Mesenchymal stem cell (in vitro differentiated cells and primary cell): Measurements from ENCODE around the gene FOXE3.
A peak's percentile ranks its signal among the peaks of the same experiment; 100 is the strongest.

ENCODE experiments used
- DNase-seq: peaks from one replicate; pipeline ENCODE4 v3.0.0-alpha.2; 2013
- H2AFZ ChIP-seq: one replicate; pipeline ENCODE4 v1.6.1; 2013; ENCODE audit warnings: low read depth, mild to moderate bottlenecking, control low read depth, inconsistent platforms, low read length, moderate library complexity
- H2AK5ac ChIP-seq: 2 replicates; pipeline ENCODE4 v1.6.1; 2013; ENCODE audit warnings: low read length, moderate library complexity, mild to moderate bottlenecking, inconsistent platforms; ENCODE audit not compliant: severe bottlenecking
- H2BK120ac ChIP-seq: one replicate; pipeline ENCODE4 v1.6.1; 2013; ENCODE audit warnings: low read depth, mild to moderate bottlenecking, inconsistent platforms, low read length, moderate library complexity
- H2BK12ac ChIP-seq, 2 experiments: one replicate each; pipeline ENCODE4 v1.6.1; 2013; ENCODE audit warnings: inconsistent platforms in 2 of 2, low read length in 2 of 2, mild to moderate bottlenecking in 2 of 2, moderate library complexity in 2 of 2, control low read depth in 1 of 2
- H2BK15ac ChIP-seq: one replicate; pipeline ENCODE4 v1.6.1; 2013; ENCODE audit warnings: mild to moderate bottlenecking, low read depth, inconsistent platforms; ENCODE audit not compliant: poor library complexity, severe bottlenecking
- H2BK5ac ChIP-seq: 2 replicates; pipeline ENCODE4 v1.6.1; 2013; ENCODE audit warnings: low read depth, mild to moderate bottlenecking, low read length, control low read depth, inconsistent platforms; ENCODE audit not compliant: poor library complexity, severe bottlenecking
- H3K14ac ChIP-seq, 2 experiments: one replicate each; pipeline ENCODE4 v1.6.1; 2013; ENCODE audit warnings: inconsistent platforms in 2 of 2, low read length in 2 of 2, control low read depth in 1 of 2, mild to moderate bottlenecking in 1 of 2, moderate library complexity in 1 of 2
- H3K18ac ChIP-seq, 2 experiments: one replicate each; pipeline ENCODE4 v1.6.1; 2013; ENCODE audit warnings: inconsistent platforms in 2 of 2, low read length in 2 of 2, control low read depth in 1 of 2, low read depth in 1 of 2, mild to moderate bottlenecking in 1 of 2
- H3K23ac ChIP-seq, 2 experiments: one replicate each; pipeline ENCODE4 v1.6.1; 2013; ENCODE audit warnings: inconsistent platforms in 2 of 2, low read length in 2 of 2, mild to moderate bottlenecking in 2 of 2, moderate library complexity in 2 of 2, control low read depth in 1 of 2
- H3K27ac ChIP-seq: 2 replicates; pipeline ENCODE4 v1.5.1; 2013; ENCODE audit warnings: mild to moderate bottlenecking, moderate library complexity, low read length, control low read depth, inconsistent platforms; ENCODE audit not compliant: poor library complexity, severe bottlenecking
- H3K27me3 ChIP-seq, 2 experiments: 2 replicates each; pipeline versions ENCODE4 v1.6.1 to v1.7.0; 2013; ENCODE audit warnings: low read length in 2 of 2, mild to moderate bottlenecking in 2 of 2, moderate library complexity in 2 of 2, control low read depth in 1 of 2, inconsistent platforms in 1 of 2; ENCODE audit not compliant: control insufficient read depth in 1 of 2, insufficient read depth in 1 of 2
- H3K36me3 ChIP-seq, 2 experiments: 2 replicates each; pipeline versions ENCODE4 v1.6.1 to v1.7.0; 2013; ENCODE audit warnings: low read length in 2 of 2, control low read depth in 1 of 2, inconsistent platforms in 1 of 2, low read depth in 1 of 2, mild to moderate bottlenecking in 1 of 2; ENCODE audit not compliant: insufficient read depth in 2 of 2, control insufficient read depth in 1 of 2
- H3K4ac ChIP-seq, 2 experiments: one replicate each; pipeline ENCODE4 v1.6.1; 2013; ENCODE audit warnings: inconsistent platforms in 2 of 2, low read length in 2 of 2, mild to moderate bottlenecking in 2 of 2, moderate library complexity in 2 of 2, control low read depth in 1 of 2, low read depth in 1 of 2
- H3K4me1 ChIP-seq: 2 replicates; pipeline ENCODE4 v1.6.1; 2013; ENCODE audit warnings: low read depth, low read length, control low read depth; ENCODE audit not compliant: control insufficient read depth, insufficient read depth
- H3K4me2 ChIP-seq: 2 replicates; pipeline ENCODE4 v1.6.1; 2013; ENCODE audit warnings: low read length, mild to moderate bottlenecking, inconsistent platforms; ENCODE audit not compliant: poor library complexity, severe bottlenecking
- H3K4me3 ChIP-seq, 2 experiments: 2 replicates each; pipeline versions ENCODE4 v1.5.1 to v1.7.0; 2013; ENCODE audit warnings: low read length in 2 of 2, mild to moderate bottlenecking in 2 of 2, control low read depth in 1 of 2, low read depth in 1 of 2; ENCODE audit not compliant: insufficient read depth in 1 of 2
- H3K79me1 ChIP-seq: replicated peaks from 2 replicates; pipeline ENCODE4 v1.6.1; 2013; ENCODE audit warnings: mild to moderate bottlenecking, control low read depth, low read length, inconsistent platforms; ENCODE audit not compliant: poor library complexity, severe bottlenecking
- H3K9ac ChIP-seq: 2 replicates; pipeline ENCODE4 v1.7.0; 2013; ENCODE audit warnings: mild to moderate bottlenecking, low read length, moderate library complexity
- H3K9me3 ChIP-seq: 2 replicates; pipeline ENCODE4 v1.7.0; 2013; ENCODE audit warnings: mild to moderate bottlenecking, low read length; ENCODE audit not compliant: control insufficient read depth
- H4K8ac ChIP-seq: one replicate; pipeline ENCODE4 v1.6.1; 2013; ENCODE audit warnings: inconsistent platforms, mild to moderate bottlenecking, low read length, moderate library complexity
- H4K91ac ChIP-seq: one replicate; pipeline ENCODE4 v1.6.1; 2013; ENCODE audit warnings: mild to moderate bottlenecking, low read length, inconsistent platforms
- WGBS: methylation state at CpG from one replicate; pipeline ENCODE4 v1.1.7; 2013; ENCODE audit warnings: mixed read lengths; 5-methylcytosine and 5-hydroxymethylcytosine counted together

Gene FOXE3

DNA sequence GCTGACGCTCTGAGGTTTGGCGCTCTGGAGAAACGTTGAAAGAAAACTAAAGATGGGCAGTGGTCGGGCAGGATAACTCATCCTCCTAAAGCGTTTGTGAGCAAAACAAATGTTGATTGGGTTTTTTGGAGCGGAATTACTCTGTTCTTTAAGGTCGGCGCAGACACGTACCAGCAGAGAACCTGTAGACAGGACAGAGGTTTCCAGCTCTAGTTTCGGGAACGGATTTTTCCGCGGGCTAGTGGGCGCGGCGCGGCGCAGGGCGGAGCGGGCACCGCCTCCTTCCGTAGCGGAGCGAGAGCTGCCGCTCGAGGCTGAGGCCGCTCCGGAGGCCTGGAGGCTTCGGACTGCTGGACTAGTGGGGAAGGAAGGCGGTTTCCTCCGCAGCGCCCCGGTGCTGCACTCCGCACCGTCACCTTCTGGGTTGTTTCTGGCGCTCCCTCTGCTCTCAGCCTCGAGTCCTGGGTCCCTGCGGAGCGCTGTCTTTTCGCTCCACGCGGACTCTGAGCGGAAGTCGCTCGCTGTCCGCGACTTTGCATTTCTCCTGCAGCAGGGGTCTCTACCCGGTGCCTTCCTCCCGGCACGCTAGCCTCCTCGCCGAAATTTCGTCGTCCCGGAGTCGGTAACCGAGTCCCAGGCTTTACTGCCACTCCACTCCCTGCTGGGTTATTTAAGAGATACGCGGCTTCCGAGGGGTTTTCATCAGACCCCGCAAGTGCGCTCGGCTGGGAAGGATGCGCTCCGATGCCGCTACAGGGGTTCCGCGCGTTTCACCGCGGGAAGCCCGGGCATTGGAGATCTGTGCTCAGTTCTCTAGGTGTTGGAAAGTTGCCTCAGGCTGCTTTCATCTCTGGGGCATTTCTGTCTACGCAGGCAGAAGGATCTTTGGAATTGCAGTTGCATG lies 28.7 kb downstream of the FOXE3 start:
- H3K79me1 ChIP-seq, result no peaks in the 10 kb centered on the region
- no peak overlapping the region for H2BK5ac ChIP-seq
- H3K23ac ChIP-seq, result no peak overlapping the region
- H2BK120ac ChIP-seq, result no peak overlapping the region
- DNase-seq, result peak; percentile 17
- peaks cover 6% of the 10 kb centered on the region for H3K4me1 ChIP-seq
- H3K4me3 ChIP-seq, result peak overlapping the region; percentile 8 to 24
- no peak overlapping the region for H2AK5ac ChIP-seq
- H2AFZ ChIP-seq, result no peak overlapping the region
- no peak overlapping the region for H3K18ac ChIP-seq
- no peak overlapping the region for H3K4ac ChIP-seq
- 1% methylated on average over 68 of the region's 73 CpGs for WGBS
- H4K8ac ChIP-seq, result no peak overlapping the region
- no peaks in the 10 kb centered on the region for H3K36me3 ChIP-seq
- no peak overlapping the region for H4K91ac ChIP-seq
- H3K9me3 ChIP-seq, result no peaks in the 10 kb centered on the region
- H3K4me2 ChIP-seq, result peak overlapping the region; percentile 37
- H3K27ac ChIP-seq, result no peak overlapping the region
- no peak overlapping the region for H3K9ac ChIP-seq
- H3K27me3 ChIP-seq, result peaks cover 97 to 100% of the 10 kb centered on the region in 2 experiments
- H3K14ac ChIP-seq, result no peak overlapping the region
- no peak overlapping the region for H2BK12ac ChIP-seq
- H2BK15ac ChIP-seq, result no peak overlapping the region

DNA sequence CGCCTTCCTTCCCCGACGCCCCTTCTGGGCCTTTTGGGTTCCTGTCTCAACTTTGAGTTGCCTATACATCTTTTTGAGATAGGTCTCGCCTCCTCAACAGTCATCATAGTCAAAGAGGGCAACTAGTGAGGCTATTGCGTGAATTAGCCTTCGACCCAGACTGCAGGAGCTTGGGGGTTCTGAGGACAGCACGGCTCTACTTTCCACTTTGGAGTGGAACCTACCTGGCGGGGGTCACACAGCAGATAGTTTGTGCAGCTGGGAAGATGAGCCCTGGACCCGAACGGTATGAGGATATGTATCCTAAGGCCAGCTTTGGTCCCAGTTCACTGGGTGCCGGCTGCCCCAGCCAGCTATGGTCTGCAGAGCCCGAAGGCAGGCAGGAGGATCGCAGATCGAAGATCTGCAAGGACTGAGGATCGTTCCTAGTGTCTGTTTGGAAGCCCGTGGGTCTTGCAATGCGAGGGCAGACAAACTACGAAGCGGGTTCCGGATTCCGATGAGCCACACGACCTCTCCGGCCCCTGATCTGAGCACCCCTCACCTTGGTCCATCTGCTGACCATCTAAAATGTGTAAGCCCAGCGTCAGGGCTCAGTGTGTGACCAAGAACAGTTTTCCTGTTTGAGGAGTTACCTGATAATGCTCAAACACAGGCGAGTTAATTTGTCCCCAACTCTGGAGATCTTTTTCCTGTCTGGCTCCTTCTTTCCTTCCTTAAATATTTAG lies 29.9 kb downstream of the FOXE3 start:
- WGBS, result 15% methylated on average over 24 of the region's 25 CpGs
- no peak overlapping the region for H3K4me2 ChIP-seq
- H3K9ac ChIP-seq, result no peak overlapping the region
- no peak overlapping the region for H4K91ac ChIP-seq
- no peak overlapping the region for H2BK12ac ChIP-seq
- H2AK5ac ChIP-seq, result no peak overlapping the region
- peaks cover 8% of the 10 kb centered on the region for H3K4me1 ChIP-seq
- H3K4me3 ChIP-seq, result no peak overlapping the region
- H4K8ac ChIP-seq, result no peak overlapping the region
- no peak overlapping the region for H3K4ac ChIP-seq
- H3K27ac ChIP-seq, result no peak overlapping the region
- H3K79me1 ChIP-seq, result no peaks in the 10 kb centered on the region
- H3K9me3 ChIP-seq, result no peaks in the 10 kb centered on the region
- H2AFZ ChIP-seq, result no peak overlapping the region
- H2BK15ac ChIP-seq, result no peak overlapping the region
- H3K14ac ChIP-seq, result no peak overlapping the region
- H3K27me3 ChIP-seq, result peaks cover 97 to 100% of the 10 kb centered on the region in 2 experiments
- no peak for DNase-seq
- H3K36me3 ChIP-seq, result no peaks in the 10 kb centered on the region
- H2BK5ac ChIP-seq, result no peak overlapping the region
- no peak overlapping the region for H3K23ac ChIP-seq
- H2BK120ac ChIP-seq, result no peak overlapping the region
- no peak overlapping the region for H3K18ac ChIP-seq

DNA sequence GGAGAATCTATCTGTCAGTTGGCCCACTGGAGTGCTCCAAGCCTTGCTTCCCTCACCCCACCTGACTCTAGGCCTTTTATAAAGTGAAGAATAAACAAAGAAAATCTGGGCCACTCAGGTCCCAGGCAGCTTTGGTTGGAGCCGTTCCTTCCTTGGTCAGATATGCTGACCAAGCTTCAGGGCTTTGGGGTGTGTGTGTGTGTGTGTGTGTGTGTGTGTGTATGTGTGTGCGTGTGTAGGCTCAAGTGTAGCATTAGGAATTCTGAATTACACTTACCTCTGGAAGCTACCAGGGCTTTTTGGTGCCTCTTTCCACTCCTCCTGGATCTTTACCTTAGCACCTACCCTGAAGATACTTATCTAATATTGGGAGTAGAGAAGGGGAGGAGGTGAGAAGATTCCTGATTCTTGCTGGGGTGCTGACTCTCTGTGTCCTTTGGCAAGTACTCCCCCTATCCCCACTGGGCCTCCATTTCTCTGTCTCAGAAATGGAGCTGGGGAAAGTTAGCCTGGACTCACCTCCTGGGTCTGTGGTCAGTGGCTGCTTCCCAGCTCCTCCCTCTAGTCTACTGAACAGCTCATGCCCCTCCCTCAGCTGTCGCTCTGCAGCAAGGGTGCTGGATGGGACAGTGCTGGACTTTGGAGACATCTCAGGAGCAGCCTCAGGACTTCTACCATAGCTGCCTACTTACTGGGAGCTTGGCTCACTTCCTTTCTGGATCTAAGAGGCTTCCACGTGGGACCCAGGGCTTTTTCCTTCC lies 32.6 kb downstream of the FOXE3 start:
- no peaks in the 10 kb centered on the region for H3K36me3 ChIP-seq
- H3K9ac ChIP-seq, result no peak overlapping the region
- H2AK5ac ChIP-seq, result no peak overlapping the region
- H3K18ac ChIP-seq, result no peak overlapping the region
- H3K23ac ChIP-seq, result no peak overlapping the region
- H4K8ac ChIP-seq, result no peak overlapping the region
- no peak overlapping the region for H2BK120ac ChIP-seq
- peaks cover 8% of the 10 kb centered on the region for H3K4me1 ChIP-seq
- H2BK15ac ChIP-seq, result no peak overlapping the region
- H3K79me1 ChIP-seq, result no peaks in the 10 kb centered on the region
- no peaks in the 10 kb centered on the region for H3K9me3 ChIP-seq
- no peak overlapping the region for H3K4me3 ChIP-seq
- DNase-seq, result no peak
- no peak overlapping the region for H3K4me2 ChIP-seq
- peaks cover 92 to 98% of the 10 kb centered on the region in 2 experiments for H3K27me3 ChIP-seq
- H2BK5ac ChIP-seq, result no peak overlapping the region
- no peak overlapping the region for H3K4ac ChIP-seq
- no peak overlapping the region for H3K14ac ChIP-seq
- no peak overlapping the region for H2BK12ac ChIP-seq
- no peak overlapping the region for H2AFZ ChIP-seq
- H3K27ac ChIP-seq, result no peak overlapping the region
- 27% methylated on average over 3 of the region's 4 CpGs for WGBS
- no peak overlapping the region for H4K91ac ChIP-seq
